ENCODE results near the gene SPTBN4.

SPTBN4 gene

GRCh38 chr19:40600570-40601133, 133.9 kb downstream of the SPTBN4 start:
- Histone ChIP-seq H3K4me3 (ENCODE audit: low read depth, low read length) (no peak overlapping the region), H3K9me3 (ENCODE audit: control insufficient read depth, low read length) (no peaks in the 10 kb centered on the region), H2AFZ (no peak overlapping the region), H3K4me2 (ENCODE audit: low read length) (peak overlapping the region; percentile 32), H3K79me2 (no peaks in the 10 kb centered on the region), H3K27ac (no peak overlapping the region), H3K4me1 (peaks cover 19% of the 10 kb centered on the region), H3K36me3 (ENCODE audit: control insufficient read depth, insufficient read depth, low read length) (no peaks in the 10 kb centered on the region), H3K27me3 (ENCODE audit: control insufficient read depth, insufficient read depth, low read length) (no peaks in the 10 kb centered on the region), H3K9ac (no peak overlapping the region)
- no peak for TF ChIP-seq CTCF (IDR thresholded peaks at IDR 0.05)

- H3K27ac ChIP-seq, result no peak within 1 kb of the TSS
- H3K36me3 ChIP-seq (ENCODE audit: control insufficient read depth, insufficient read depth, low read length), result no peaks in the 10 kb centered on the region
- peak within 1 kb of the TSS; percentile 50 for H3K4me3 ChIP-seq (ENCODE audit: low read depth, low read length)
- no peak for TF ChIP-seq CTCF (IDR thresholded peaks at IDR 0.05)
- peaks cover 24% of the 10 kb centered on the region for H3K4me1 ChIP-seq
- H3K9ac ChIP-seq, result no peak within 1 kb of the TSS
- peak within 1 kb of the TSS; percentile 83 for H3K4me2 ChIP-seq (ENCODE audit: low read length)
- H3K79me2 ChIP-seq, result no peaks in the 10 kb centered on the region
- peak within 1 kb of the TSS; percentile 84 for H2AFZ ChIP-seq
- H3K27me3 ChIP-seq (ENCODE audit: control insufficient read depth, insufficient read depth, low read length), result no peaks in the 10 kb centered on the region
- H3K9me3 ChIP-seq (ENCODE audit: control insufficient read depth, low read length), result no peaks in the 10 kb centered on the region
Measured at GRCh38 chr19:40601134-40601974, 134.6 kb downstream of the SPTBN4 start, which contains the start of gene LTBP4. LTBP4 (plus strand) TSS chr19:40601369; CDS start chr19:40601388, 19 bp downstream.

GRCh38 chr19:40603071-40603388, 136.2 kb downstream of the SPTBN4 start:
- TF ChIP-seq CTCF (IDR thresholded peaks at IDR 0.05), result no peak
- Histone ChIP-seq H3K4me3 (ENCODE audit: low read depth, low read length) (peak overlapping the region; percentile 59), H3K27ac (peak overlapping the region; percentile 66), H2AFZ (peak overlapping the region; percentile 84), H3K4me2 (ENCODE audit: low read length) (peak overlapping the region; percentile 83), H3K36me3 (ENCODE audit: control insufficient read depth, insufficient read depth, low read length) (no peaks in the 10 kb centered on the region), H3K9me3 (ENCODE audit: control insufficient read depth, low read length) (no peaks in the 10 kb centered on the region), H3K79me2 (no peaks in the 10 kb centered on the region), H3K27me3 (ENCODE audit: control insufficient read depth, insufficient read depth, low read length) (no peaks in the 10 kb centered on the region), H3K9ac (no peak overlapping the region), H3K4me1 (peaks cover 19% of the 10 kb centered on the region)

- peak overlapping the region; percentile 83 for H3K4me2 ChIP-seq (ENCODE audit: low read length)
- no peak overlapping the region for H3K9ac ChIP-seq
- H3K79me2 ChIP-seq, result no peaks in the 10 kb centered on the region
- no peaks in the 10 kb centered on the region for H3K27me3 ChIP-seq (ENCODE audit: control insufficient read depth, insufficient read depth, low read length)
- peak overlapping the region; percentile 84 for H2AFZ ChIP-seq
- TF ChIP-seq CTCF (IDR thresholded peaks at IDR 0.05), result no peak
- H3K36me3 ChIP-seq (ENCODE audit: control insufficient read depth, insufficient read depth, low read length), result no peaks in the 10 kb centered on the region
- peak overlapping the region; percentile 59 for H3K4me3 ChIP-seq (ENCODE audit: low read depth, low read length)
- no peaks in the 10 kb centered on the region for H3K9me3 ChIP-seq (ENCODE audit: control insufficient read depth, low read length)
- H3K27ac ChIP-seq, result peak overlapping the region; percentile 66
- peaks cover 14% of the 10 kb centered on the region for H3K4me1 ChIP-seq
Measured at GRCh38 chr19:40603389-40604170, 136.8 kb downstream of the SPTBN4 start.

Measured in parathyroid adenoma (tissue), 2 donors.